Stimulated activated CD8-positive, alpha-beta memory T cell treated with anti-CD3 and anti-CD28 coated beads, Interleukin-2, amount 100 ng/mL, for 48 hours (primary cell): Measurements from ENCODE around the gene CCDC85A.
"Not testable (repeated sequence)": the region's sequence is repeated elsewhere in the genome, so short reads cannot be mapped to it uniquely, and the experiment has no call there.

ENCODE experiments used
- DNase-seq, 2 donors: peaks; one replicate each; pipeline ENCODE4 v3.0.0-alpha.2; 2020; ENCODE audit warnings: low read depth in 2 of 2

Gene CCDC85A

GRCh38 chr2:56183643-56184499, at the start of gene CCDC85A:
Gene CCDC85A, plus strand, starts transcription at chr2:56183990. Its CDS starts 635 bp downstream, at chr2:56184625.
- peak; percentile 53 to 61 for DNase-seq

GRCh38 chr2:56134861-56135260, 48.9 kb upstream of the CCDC85A start:
- no peak for DNase-seq

GRCh38 chr2:56142497-56143061, 41.2 kb upstream of the CCDC85A start:
- DNase-seq = not testable (repeated sequence)

GRCh38 chr2:56147907-56148306, 35.9 kb upstream of the CCDC85A start:
- DNase-seq = no peak

GRCh38 chr2:56148825-56149224, 35.0 kb upstream of the CCDC85A start:
- no peak for DNase-seq

- DNase-seq = no peak
Observed at GRCh38 chr2:56151841-56152240, 31.9 kb upstream of the CCDC85A start.

GRCh38 chr2:56155188-56155587, 28.6 kb upstream of the CCDC85A start:
- DNase-seq = no peak

- not testable (repeated sequence) for DNase-seq
Observed at GRCh38 chr2:56159875-56160274, 23.9 kb upstream of the CCDC85A start.

- no peak for DNase-seq
Observed at GRCh38 chr2:56167616-56168562, 15.9 kb upstream of the CCDC85A start.

GRCh38 chr2:56169521-56169920, 14.3 kb upstream of the CCDC85A start:
- DNase-seq = no peak

GRCh38 chr2:56170504-56170903, 13.3 kb upstream of the CCDC85A start:
- DNase-seq = no peak

GRCh38 chr2:56170988-56171387, 12.8 kb upstream of the CCDC85A start:
- no peak for DNase-seq

- DNase-seq = no peak
Observed at GRCh38 chr2:56175779-56176178, 8.0 kb upstream of the CCDC85A start.

- DNase-seq = no peak
Observed at GRCh38 chr2:56177420-56178220, 6.2 kb upstream of the CCDC85A start.

- no peak for DNase-seq
Observed at GRCh38 chr2:56179931-56180330, 3.9 kb upstream of the CCDC85A start.

GRCh38 chr2:56182420-56182819, 1.4 kb upstream of the CCDC85A start:
- DNase-seq = no peak

GRCh38 chr2:56184500-56185011, 766 bp downstream of the CCDC85A start:
- DNase-seq = no peak

- DNase-seq = no peak
Observed at GRCh38 chr2:56185101-56185581, 1.4 kb downstream of the CCDC85A start.

- DNase-seq = no peak
Observed at GRCh38 chr2:56185582-56186046, 1.8 kb downstream of the CCDC85A start.

GRCh38 chr2:56191617-56192016, 7.8 kb downstream of the CCDC85A start:
- DNase-seq = no peak
